Astrocyte of the spinal cord (primary cell): ENCODE results near the gene DSCAM.

ENCODE experiments used
- DNase-seq: peaks from one replicate; pipeline ENCODE4 v3.0.0; 2011; ENCODE audit warnings: low read depth, low spot score
- H3K4me3 ChIP-seq: 2 replicates; pipeline ENCODE4 v1.5.1; 2011; ENCODE audit warnings: low read depth, mild to moderate bottlenecking, low read length, moderate library complexity
- CTCF ChIP-seq: IDR thresholded peaks from 2 replicates; pipeline ENCODE4 v1.5.1; 2012; ENCODE audit warnings: low read depth, mild to moderate bottlenecking, low read length, inconsistent platforms
- in situ Hi-C: cut with HindIII; loops from 2 replicates; pipeline ENCODE4 v1.10.0; 2017; ENCODE audit warnings: low sequenced_read_pairs

DSCAM gene

GRCh38 chr21:40766381-40766780, 80.6 kb downstream of the DSCAM start:
- DNase-seq, result no peak
- in situ Hi-C loops, result no loop called here
- H3K4me3 ChIP-seq, result no peak overlapping the region
- no peak for TF ChIP-seq CTCF

DNA sequence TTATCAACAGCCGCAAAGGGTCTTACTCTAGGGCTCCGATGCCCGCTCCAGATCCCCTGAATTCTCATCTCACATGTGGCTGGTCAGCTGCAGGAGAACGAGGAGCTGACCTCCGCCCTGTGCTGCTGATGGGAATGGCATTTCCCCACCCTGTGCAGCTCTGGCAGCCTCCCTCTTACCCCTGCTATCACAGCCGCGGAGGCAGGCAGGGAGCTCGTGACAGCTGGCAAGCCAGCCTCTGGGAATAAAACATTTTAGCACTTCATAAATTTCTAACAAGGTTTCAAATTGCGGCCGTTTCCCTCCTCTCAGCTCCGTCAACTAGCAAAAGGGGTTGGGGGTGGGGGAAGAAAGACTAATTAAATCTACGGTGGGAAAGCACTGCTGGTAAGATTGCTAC, 81.1 kb downstream of the DSCAM start:
- no peak overlapping the region for H3K4me3 ChIP-seq
- no peak for TF ChIP-seq CTCF
- no peak for DNase-seq
- in situ Hi-C loops, result no loop called here

- in situ Hi-C loops, result no loop called here
- no peak overlapping the region for H3K4me3 ChIP-seq
- DNase-seq, result no peak
These were observed 86.1 kb downstream of the DSCAM start for GRCh38 chr21:40760821-40761220.

DNA sequence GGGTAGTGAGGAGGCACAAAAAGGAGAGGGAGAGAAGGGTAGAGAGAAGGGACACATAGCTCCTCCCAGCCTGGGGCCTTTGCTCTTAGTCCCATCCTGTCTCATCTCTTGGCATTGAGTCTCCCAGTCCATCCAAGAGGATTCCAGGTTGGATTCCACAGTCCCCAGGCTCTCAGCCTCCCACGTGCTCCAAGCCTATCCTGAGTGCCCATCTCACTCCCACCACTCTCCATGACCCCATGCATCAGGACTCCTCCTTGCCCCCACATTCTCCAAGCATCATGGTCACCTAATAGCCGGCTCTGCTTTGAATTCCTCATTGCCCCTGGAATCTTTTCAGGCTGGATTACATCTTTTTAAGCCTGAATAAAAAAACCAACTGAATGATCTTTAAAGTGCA, 87.9 kb downstream of the DSCAM start:
- H3K4me3 ChIP-seq, result no peak overlapping the region
- no peak for DNase-seq
- in situ Hi-C loops, result no loop called here
- no peak for TF ChIP-seq CTCF

More at GRCh38 chr21:40760821-40761220, 86.1 kb downstream of the DSCAM start:
- TF ChIP-seq CTCF, result no peak

- no peak for TF ChIP-seq CTCF
- no peak for DNase-seq
- H3K4me3 ChIP-seq, result no peak overlapping the region
- in situ Hi-C loops, result no loop called here
These were observed 89.6 kb downstream of the DSCAM start for GRCh38 chr21:40757366-40757765.

DNA sequence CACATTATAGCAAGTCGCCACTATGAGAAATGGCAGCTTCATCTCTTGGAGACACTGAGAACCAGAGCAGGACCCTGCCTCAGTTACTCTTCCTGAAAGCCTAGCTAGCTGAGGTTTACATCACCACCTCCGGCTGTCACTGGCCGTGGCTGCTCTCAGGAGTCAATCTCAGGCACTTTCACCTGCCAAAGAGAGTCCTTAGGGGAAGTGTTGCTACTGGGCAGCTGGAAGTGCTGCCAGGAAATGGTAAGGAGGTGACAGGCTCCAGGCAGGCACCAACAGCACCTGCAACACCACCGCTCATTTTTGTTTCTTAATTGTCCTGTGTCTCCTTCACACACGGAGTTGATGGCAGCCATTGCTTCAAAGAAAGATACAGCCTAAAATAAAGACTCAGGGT, 92.5 kb downstream of the DSCAM start:
- in situ Hi-C loops, result no loop called here

More for the DNA sequence above, 92.5 kb downstream of the DSCAM start:
- TF ChIP-seq CTCF, result no peak
- H3K4me3 ChIP-seq, result no peak overlapping the region
- no peak for DNase-seq
